ENCODE data around the gene ETS1. TPM values are rescaled to one million over a fixed set of nuclear protein-coding genes. Genes with fewer than 3 reads are reported as not detected.
A peak's percentile ranks its signal among the peaks of the same experiment; 100 is the strongest.

ETS1 gene
- total and polyA plus RNA-seq, 4 donors: 20.7 to 154 (median 78.7) TPM

GRCh38 chr11:128575174-128575960 is 12.0 kb downstream of the ETS1 start:
- peaks cover 0 to 2% (median 0%) of the 10 kb centered on the region in 4 donors for H3K9me3 ChIP-seq (ENCODE audit: control insufficient read depth in 4 of 4, insufficient read depth in 3 of 4, low read length in 3 of 4)
- ATAC-seq (ENCODE audit: insufficient read depth, low FRiP score): no peak
- no peak for TF ChIP-seq CTCF (IDR thresholded peaks at IDR 0.05; ENCODE audit: control extremely low read depth, extremely low read depth)
- no peaks in the 10 kb centered on the region for H3K27me3 ChIP-seq (ENCODE audit: control insufficient read depth in 3 of 3, insufficient read depth in 3 of 3, low read length in 2 of 3)
- H3K4me1 ChIP-seq (ENCODE audit: control insufficient read depth in 5 of 5, insufficient read depth in 5 of 5, low read length in 5 of 5): peaks cover 4 to 31% (median 24%) of the 10 kb centered on the region in 5 donors
- H3K27ac ChIP-seq (ENCODE audit: low read depth in 1 of 2, low read length in 1 of 2): peak overlapping the region; percentile 53 to 60
- H3K9ac ChIP-seq (ENCODE audit: insufficient read depth in 1 of 2, low read length in 2 of 2): no peak overlapping the region
- DNase-seq: no peak
- no peak overlapping the region for H3K4me3 ChIP-seq
- 20 to 45% methylated on average over 9 of the region's 9 CpGs for WGBS, 2 donors
- H3K36me3 ChIP-seq (ENCODE audit: control insufficient read depth in 4 of 4, insufficient read depth in 4 of 4, low read length in 4 of 4): no peaks in the 10 kb centered on the region

- no peak overlapping the region for H3K4me3 ChIP-seq
- no peak for ATAC-seq (ENCODE audit: insufficient read depth, low FRiP score)
- no peak overlapping the region for H3K27ac ChIP-seq (ENCODE audit: low read depth in 1 of 2, low read length in 1 of 2)
- H3K9me3 ChIP-seq (ENCODE audit: control insufficient read depth in 4 of 4, insufficient read depth in 3 of 4, low read length in 3 of 4): peaks cover 0 to 2% (median 0%) of the 10 kb centered on the region in 4 donors
- no peak for DNase-seq
- no peaks in the 10 kb centered on the region for H3K36me3 ChIP-seq (ENCODE audit: control insufficient read depth in 4 of 4, insufficient read depth in 4 of 4, low read length in 4 of 4)
- no peak overlapping the region for H3K9ac ChIP-seq (ENCODE audit: insufficient read depth in 1 of 2, low read length in 2 of 2)
- WGBS, 2 donors: 82 to 88% methylated on average over 2 of the region's 2 CpGs
- TF ChIP-seq CTCF (IDR thresholded peaks at IDR 0.05; ENCODE audit: control extremely low read depth, extremely low read depth): no peak
- no peaks in the 10 kb centered on the region for H3K27me3 ChIP-seq (ENCODE audit: control insufficient read depth in 3 of 3, insufficient read depth in 3 of 3, low read length in 2 of 3)
- H3K4me1 ChIP-seq (ENCODE audit: control insufficient read depth in 5 of 5, insufficient read depth in 5 of 5, low read length in 5 of 5): peaks cover 4 to 28% (median 24%) of the 10 kb centered on the region in 5 donors
Measured at GRCh38 chr11:128574576-128575011, 12.8 kb downstream of the ETS1 start.

- no peak overlapping the region for H3K27ac ChIP-seq (ENCODE audit: low read depth in 1 of 2, low read length in 1 of 2)
- ATAC-seq (ENCODE audit: insufficient read depth, low FRiP score): no peak
- H3K9me3 ChIP-seq (ENCODE audit: control insufficient read depth in 4 of 4, insufficient read depth in 3 of 4, low read length in 3 of 4): peaks cover 0 to 2% (median 0%) of the 10 kb centered on the region in 4 donors
- WGBS, 2 donors: 68 to 89% methylated on average over 5 of the region's 5 CpGs
- no peaks in the 10 kb centered on the region for H3K36me3 ChIP-seq (ENCODE audit: control insufficient read depth in 4 of 4, insufficient read depth in 4 of 4, low read length in 4 of 4)
- TF ChIP-seq CTCF (IDR thresholded peaks at IDR 0.05; ENCODE audit: control extremely low read depth, extremely low read depth): no peak
- no peak overlapping the region for H3K9ac ChIP-seq (ENCODE audit: insufficient read depth in 1 of 2, low read length in 2 of 2)
- no peaks in the 10 kb centered on the region for H3K27me3 ChIP-seq (ENCODE audit: control insufficient read depth in 3 of 3, insufficient read depth in 3 of 3, low read length in 2 of 3)
- H3K4me1 ChIP-seq (ENCODE audit: control insufficient read depth in 5 of 5, insufficient read depth in 5 of 5, low read length in 5 of 5): peaks cover 4 to 28% (median 22%) of the 10 kb centered on the region in 5 donors
- no peak for DNase-seq
- H3K4me3 ChIP-seq: no peak overlapping the region
Measured at GRCh38 chr11:128573638-128574037, 13.7 kb downstream of the ETS1 start.

Measured in lung (tissue), 12 donors.